Endothelial cell of umbilical vein (primary cell): ENCODE results near the gene DLGAP5.

Experiments
- CTCF ChIP-seq, 2 donors: IDR thresholded peaks; 1 replicate in 1 of 2; 2 replicates in 1 of 2; pipeline ENCODE4 v1.5.1; 2011; ENCODE audit warnings: low read length in 2 of 2, mild to moderate bottlenecking in 2 of 2, moderate library complexity in 2 of 2, control low read depth in 1 of 2, inconsistent platforms in 1 of 2, low read depth in 1 of 2; ENCODE audit not compliant: insufficient read depth in 1 of 2; ENCODE audit errors: extremely low read depth in 1 of 2
- EZH2 ChIP-seq: IDR thresholded peaks from 2 replicates; pipeline ENCODE4 v1.6.1; 2012; ENCODE audit warnings: borderline replicate concordance, low read depth, mild to moderate bottlenecking, moderate library complexity, low read length, inconsistent platforms; ENCODE audit not compliant: severe bottlenecking
- MYC ChIP-seq: IDR thresholded peaks from one replicate; pipeline ENCODE4 v1.6.1; 2011; ENCODE audit warnings: mild to moderate bottlenecking, low read depth, low read length
- POLR2A ChIP-seq: IDR thresholded peaks from 2 replicates; pipeline ENCODE4 v1.6.1; 2012; ENCODE audit warnings: low read depth, mild to moderate bottlenecking, control low read depth, low read length
- POLR2AphosphoS5 ChIP-seq: IDR thresholded peaks from 2 replicates; pipeline ENCODE4 v1.6.1; 2012; ENCODE audit warnings: low read depth, mild to moderate bottlenecking, control low read depth, low read length, moderate library complexity; ENCODE audit not compliant: insufficient read depth

GRCh38 chr14:55170526-55170925 lies 20.9 kb downstream of the DLGAP5 start:
- TF ChIP-seq CTCF (IDR thresholded peaks at IDR 0.05; ENCODE audit: extremely low read depth in 1 of 2, insufficient read depth in 1 of 2, low read depth in 1 of 2, low read length in 2 of 2) (no peak), EZH2 (no peak), POLR2A (no peak), POLR2AphosphoS5 (no peak), MYC (no peak)
